Measurements from ENCODE around the gene KCNMB1. TPM values are rescaled to one million over a fixed set of nuclear protein-coding genes. Genes with fewer than 3 reads are reported as not detected.

KCNMB1 gene
- under 1 TPM in 2 of 4 donors, not detected in 2; 0.07 to 0.09 TPM for total RNA-seq

- Histone ChIP-seq H3K27me3 (peaks cover 0 to 8% (median 4%) of the 10 kb centered on the region in 3 donors), H3K4me3 (peak within 1 kb of the TSS in 1 of 4 donors; percentile 13), H3K4me1 (no peaks in the 10 kb centered on the region), H3K9me3 (no peaks in the 10 kb centered on the region), H3K27ac (no peak within 1 kb of the TSS), H3K36me3 (no peaks in the 10 kb centered on the region)
- in situ Hi-C loops (cut with MboI; ENCODE audit: low sequenced_read_pairs in 4 of 4): no loop called here
- ATAC-seq: no peak
- no peak for DNase-seq
- intact Hi-C loops (cut with DNase I; ENCODE audit: low total_unique reads): no loop called here
- TF ChIP-seq CTCF (IDR thresholded peaks at IDR 0.05 in 4 of 5, conservative IDR thresholded peaks at IDR 0.05 in 1 of 5) (no peak), POLR2A (IDR thresholded peaks at IDR 0.05) (no peak)
Measured at GRCh38 chr5:170388818-170389549, at the start of gene KCNMB1. TSS of gene KCNMB1 (minus strand) at chr5:170389367. CDS start at chr5:170385447, 3,920 bp downstream.

- ATAC-seq: no peak
- no peaks in the 10 kb centered on the region for H3K9me3 ChIP-seq
- H3K27me3 ChIP-seq: no peaks in the 10 kb centered on the region
- no peak overlapping the region for H3K4me3 ChIP-seq
- intact Hi-C loops (cut with DNase I; ENCODE audit: low total_unique reads): no loop called here
- TF ChIP-seq CTCF (IDR thresholded peaks at IDR 0.05 in 4 of 5, conservative IDR thresholded peaks at IDR 0.05 in 1 of 5) (no peak), POLR2A (IDR thresholded peaks at IDR 0.05) (no peak)
- no peaks in the 10 kb centered on the region for H3K4me1 ChIP-seq
- in situ Hi-C loops (cut with MboI; ENCODE audit: low sequenced_read_pairs in 4 of 4): loop anchor here (10.0 to 25.0 kb wide), 2 partner anchors 186 to 899 kb away; no protein-coding TSS in a partner anchor
- no peak for DNase-seq
- H3K27ac ChIP-seq: no peak overlapping the region
- H3K36me3 ChIP-seq: no peaks in the 10 kb centered on the region
Measured at GRCh38 chr5:170438581-170438980, 49.4 kb upstream of the KCNMB1 start.

GRCh38 chr5:170437621-170438375, 48.6 kb upstream of the KCNMB1 start:
- no peak for DNase-seq
- in situ Hi-C loops (cut with MboI; ENCODE audit: low sequenced_read_pairs in 4 of 4): loop anchor here (10.0 to 25.0 kb wide), 2 partner anchors 187 to 900 kb away; no protein-coding TSS in a partner anchor

GRCh38 chr5:170436335-170436734, 47.2 kb upstream of the KCNMB1 start:
- H3K9me3 ChIP-seq: no peaks in the 10 kb centered on the region
- H3K27ac ChIP-seq: no peak overlapping the region
- in situ Hi-C loops (cut with MboI; ENCODE audit: low sequenced_read_pairs in 4 of 4) (loop anchor here (10.0 to 25.0 kb wide), 2 partner anchors 188 to 901 kb away; no protein-coding TSS in a partner anchor), intact Hi-C loops (cut with DNase I; ENCODE audit: low total_unique reads) (no loop called here)
- no peak overlapping the region for H3K4me3 ChIP-seq
- no peaks in the 10 kb centered on the region for H3K36me3 ChIP-seq
- DNase-seq (no peak), ATAC-seq (no peak)
- no peak for TF ChIP-seq CTCF (IDR thresholded peaks at IDR 0.05 in 4 of 5, conservative IDR thresholded peaks at IDR 0.05 in 1 of 5)
- TF ChIP-seq POLR2A (IDR thresholded peaks at IDR 0.05): no peak
- H3K27me3 ChIP-seq: no peaks in the 10 kb centered on the region
- H3K4me1 ChIP-seq: no peaks in the 10 kb centered on the region

More at GRCh38 chr5:170437621-170438375, 48.6 kb upstream of the KCNMB1 start:
- no peaks in the 10 kb centered on the region for H3K36me3 ChIP-seq
- no peak overlapping the region for H3K4me3 ChIP-seq
- no peaks in the 10 kb centered on the region for H3K9me3 ChIP-seq
- H3K27ac ChIP-seq: no peak overlapping the region
- no peaks in the 10 kb centered on the region for H3K4me1 ChIP-seq
- no peaks in the 10 kb centered on the region for H3K27me3 ChIP-seq
- no peak for TF ChIP-seq CTCF (IDR thresholded peaks at IDR 0.05 in 4 of 5, conservative IDR thresholded peaks at IDR 0.05 in 1 of 5)
- no peak for TF ChIP-seq POLR2A (IDR thresholded peaks at IDR 0.05)
- intact Hi-C loops (cut with DNase I; ENCODE audit: low total_unique reads): no loop called here
- ATAC-seq: no peak
